Measurements from ENCODE around the gene CLK2. TPM values are rescaled to one million over a fixed set of nuclear protein-coding genes. Genes with fewer than 3 reads are reported as not detected.

Gene CLK2
- total and polyA plus RNA-seq, 2 experiments from 2014 or later = 27.2 to 54.6 TPM

DNA sequence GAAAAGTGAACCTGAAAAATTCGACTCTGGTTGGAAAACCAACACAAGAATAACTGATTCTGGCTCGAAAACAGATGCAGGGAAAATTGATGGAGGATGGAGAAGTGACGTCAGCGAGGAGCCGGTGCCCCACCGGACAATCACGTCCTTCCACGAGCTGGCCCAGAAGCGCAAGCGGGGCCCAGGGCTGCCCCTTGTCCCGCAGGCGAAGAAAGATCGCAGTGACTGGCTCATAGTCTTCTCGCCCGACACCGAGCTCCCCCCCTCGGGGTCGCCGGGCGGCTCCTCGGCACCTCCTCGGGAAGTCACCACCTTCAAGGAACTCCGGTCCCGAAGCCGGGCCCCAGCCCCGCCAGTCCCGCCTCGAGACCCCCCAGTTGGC lies 49.3 kb upstream of the CLK2 start (continued):
- TF ChIP-seq STAT1 (IDR thresholded peaks at IDR 0.05; ENCODE audit: unreplicated experiment) (no peak), ZNF114 (CRISPR knock-in tag; IDR thresholded peaks at IDR 0.05) (no peak)

DNA sequence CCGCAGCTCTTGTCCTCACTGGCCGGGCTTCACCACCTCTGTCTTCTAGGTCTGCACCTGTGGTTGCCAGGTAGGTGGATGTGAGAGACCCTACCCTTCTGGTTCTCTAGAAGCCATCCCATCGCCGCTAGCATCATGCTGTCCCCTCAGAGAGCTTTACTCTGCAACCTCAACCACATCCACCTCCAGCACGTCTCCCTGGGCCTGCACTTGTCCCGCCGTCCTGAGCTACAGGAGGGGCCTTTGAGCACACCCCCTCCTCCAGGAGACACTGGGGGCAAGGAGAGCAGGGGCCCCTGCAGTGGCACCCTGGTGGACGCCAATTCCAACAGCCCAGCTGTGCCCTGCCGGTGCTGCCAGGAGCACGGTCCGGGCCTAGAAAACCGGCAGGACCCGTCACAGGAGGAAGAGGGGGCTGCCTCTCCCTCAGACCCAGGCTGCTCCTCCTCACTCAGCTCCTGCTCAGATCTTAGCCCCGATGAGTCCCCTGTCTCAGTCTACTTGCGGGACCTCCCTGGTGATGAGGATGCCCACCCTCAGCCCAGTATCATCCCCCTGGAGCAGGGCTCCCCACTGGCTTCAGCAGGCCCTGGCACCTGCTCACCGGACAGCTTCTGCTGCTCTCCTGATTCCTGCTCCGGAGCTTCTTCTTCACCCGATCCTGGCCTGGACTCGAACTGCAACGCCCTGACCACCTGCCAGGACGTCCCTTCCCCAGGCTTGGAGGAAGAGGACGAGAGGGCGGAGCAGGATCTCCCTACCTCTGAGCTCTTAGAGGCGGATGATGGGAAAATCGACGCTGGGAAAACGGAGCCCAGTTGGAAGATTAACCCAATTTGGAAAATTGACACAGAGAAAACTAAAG lies 48.6 kb upstream of the CLK2 start:
- Histone ChIP-seq H2AFZ (no peak overlapping the region; the same call in 1 of the 2 replicates), H3K4me1 (ENCODE audit: insufficient read depth) (peaks cover 28% of the 10 kb centered on the region), H3F3A (replicated peaks; ENCODE audit: low read depth) (peaks cover 54% of the 10 kb centered on the region), H3K27me3 (ENCODE audit: insufficient read depth) (peaks cover 7% of the 10 kb centered on the region), H3K4me2 (peak overlapping the region; percentile 99), H3K27ac (ENCODE audit: low read depth) (no peak overlapping the region), H3K36me3 (ENCODE audit: insufficient read depth) (peaks cover 24% of the 10 kb centered on the region), H3K9me2 (ENCODE audit: insufficient read depth) (no peaks in the 10 kb centered on the region), H3K79me2 (replicated peaks; ENCODE audit: insufficient read depth) (no peaks in the 10 kb centered on the region), H3K4me3 (peak overlapping the region; percentile 99), H4K20me1 (replicated peaks; ENCODE audit: insufficient read depth) (peaks cover 19% of the 10 kb centered on the region)
- H3K27me3 Mint-ChIP-seq (ENCODE audit: insufficient read depth, low read depth, poor library complexity) = peaks cover 24% of the 10 kb centered on the region
- H3K36me3 Mint-ChIP-seq (ENCODE audit: low read depth) = peaks cover 26% of the 10 kb centered on the region
- peaks cover 41% of the 10 kb centered on the region for H3K4me1 Mint-ChIP-seq
- H3K9me3 Mint-ChIP-seq = no peaks in the 10 kb centered on the region
- ATAC-seq (no peak), DNase-seq (ENCODE audit: low spot score) (peak; percentile 46)
- H3K4me3 Mint-ChIP-seq = peak overlapping the region; percentile 81
- no peak overlapping the region for H3K27ac Mint-ChIP-seq
- TF ChIP-seq, protein P1, sequence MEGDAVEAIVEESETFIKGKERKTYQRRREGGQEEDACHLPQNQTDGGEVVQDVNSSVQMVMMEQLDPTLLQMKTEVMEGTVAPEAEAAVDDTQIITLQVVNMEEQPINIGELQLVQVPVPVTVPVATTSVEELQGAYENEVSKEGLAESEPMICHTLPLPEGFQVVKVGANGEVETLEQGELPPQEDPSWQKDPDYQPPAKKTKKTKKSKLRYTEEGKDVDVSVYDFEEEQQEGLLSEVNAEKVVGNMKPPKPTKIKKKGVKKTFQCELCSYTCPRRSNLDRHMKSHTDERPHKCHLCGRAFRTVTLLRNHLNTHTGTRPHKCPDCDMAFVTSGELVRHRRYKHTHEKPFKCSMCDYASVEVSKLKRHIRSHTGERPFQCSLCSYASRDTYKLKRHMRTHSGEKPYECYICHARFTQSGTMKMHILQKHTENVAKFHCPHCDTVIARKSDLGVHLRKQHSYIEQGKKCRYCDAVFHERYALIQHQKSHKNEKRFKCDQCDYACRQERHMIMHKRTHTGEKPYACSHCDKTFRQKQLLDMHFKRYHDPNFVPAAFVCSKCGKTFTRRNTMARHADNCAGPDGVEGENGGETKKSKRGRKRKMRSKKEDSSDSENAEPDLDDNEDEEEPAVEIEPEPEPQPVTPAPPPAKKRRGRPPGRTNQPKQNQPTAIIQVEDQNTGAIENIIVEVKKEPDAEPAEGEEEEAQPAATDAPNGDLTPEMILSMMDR (conservative IDR thresholded peaks at IDR 0.05; ENCODE audit: low read depth in 2 of 2) = no peak
- no peak for TF ChIP-seq NANOG (IDR thresholded peaks at IDR 0.05; ENCODE audit: borderline replicate concordance)
- no peak for TF ChIP-seq ZNF331 (CRISPR knock-in tag; IDR thresholded peaks at IDR 0.05; ENCODE audit: low read depth)
- TF ChIP-seq, protein P2, sequence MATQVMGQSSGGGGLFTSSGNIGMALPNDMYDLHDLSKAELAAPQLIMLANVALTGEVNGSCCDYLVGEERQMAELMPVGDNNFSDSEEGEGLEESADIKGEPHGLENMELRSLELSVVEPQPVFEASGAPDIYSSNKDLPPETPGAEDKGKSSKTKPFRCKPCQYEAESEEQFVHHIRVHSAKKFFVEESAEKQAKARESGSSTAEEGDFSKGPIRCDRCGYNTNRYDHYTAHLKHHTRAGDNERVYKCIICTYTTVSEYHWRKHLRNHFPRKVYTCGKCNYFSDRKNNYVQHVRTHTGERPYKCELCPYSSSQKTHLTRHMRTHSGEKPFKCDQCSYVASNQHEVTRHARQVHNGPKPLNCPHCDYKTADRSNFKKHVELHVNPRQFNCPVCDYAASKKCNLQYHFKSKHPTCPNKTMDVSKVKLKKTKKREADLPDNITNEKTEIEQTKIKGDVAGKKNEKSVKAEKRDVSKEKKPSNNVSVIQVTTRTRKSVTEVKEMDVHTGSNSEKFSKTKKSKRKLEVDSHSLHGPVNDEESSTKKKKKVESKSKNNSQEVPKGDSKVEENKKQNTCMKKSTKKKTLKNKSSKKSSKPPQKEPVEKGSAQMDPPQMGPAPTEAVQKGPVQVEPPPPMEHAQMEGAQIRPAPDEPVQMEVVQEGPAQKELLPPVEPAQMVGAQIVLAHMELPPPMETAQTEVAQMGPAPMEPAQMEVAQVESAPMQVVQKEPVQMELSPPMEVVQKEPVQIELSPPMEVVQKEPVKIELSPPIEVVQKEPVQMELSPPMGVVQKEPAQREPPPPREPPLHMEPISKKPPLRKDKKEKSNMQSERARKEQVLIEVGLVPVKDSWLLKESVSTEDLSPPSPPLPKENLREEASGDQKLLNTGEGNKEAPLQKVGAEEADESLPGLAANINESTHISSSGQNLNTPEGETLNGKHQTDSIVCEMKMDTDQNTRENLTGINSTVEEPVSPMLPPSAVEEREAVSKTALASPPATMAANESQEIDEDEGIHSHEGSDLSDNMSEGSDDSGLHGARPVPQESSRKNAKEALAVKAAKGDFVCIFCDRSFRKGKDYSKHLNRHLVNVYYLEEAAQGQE (IDR thresholded peaks at IDR 0.05; ENCODE audit: unreplicated experiment) = no peak
- no peak for TF ChIP-seq EZH2phosphoT487 (IDR thresholded peaks at IDR 0.05; ENCODE audit: unreplicated experiment)
- TF ChIP-seq, protein P3, sequence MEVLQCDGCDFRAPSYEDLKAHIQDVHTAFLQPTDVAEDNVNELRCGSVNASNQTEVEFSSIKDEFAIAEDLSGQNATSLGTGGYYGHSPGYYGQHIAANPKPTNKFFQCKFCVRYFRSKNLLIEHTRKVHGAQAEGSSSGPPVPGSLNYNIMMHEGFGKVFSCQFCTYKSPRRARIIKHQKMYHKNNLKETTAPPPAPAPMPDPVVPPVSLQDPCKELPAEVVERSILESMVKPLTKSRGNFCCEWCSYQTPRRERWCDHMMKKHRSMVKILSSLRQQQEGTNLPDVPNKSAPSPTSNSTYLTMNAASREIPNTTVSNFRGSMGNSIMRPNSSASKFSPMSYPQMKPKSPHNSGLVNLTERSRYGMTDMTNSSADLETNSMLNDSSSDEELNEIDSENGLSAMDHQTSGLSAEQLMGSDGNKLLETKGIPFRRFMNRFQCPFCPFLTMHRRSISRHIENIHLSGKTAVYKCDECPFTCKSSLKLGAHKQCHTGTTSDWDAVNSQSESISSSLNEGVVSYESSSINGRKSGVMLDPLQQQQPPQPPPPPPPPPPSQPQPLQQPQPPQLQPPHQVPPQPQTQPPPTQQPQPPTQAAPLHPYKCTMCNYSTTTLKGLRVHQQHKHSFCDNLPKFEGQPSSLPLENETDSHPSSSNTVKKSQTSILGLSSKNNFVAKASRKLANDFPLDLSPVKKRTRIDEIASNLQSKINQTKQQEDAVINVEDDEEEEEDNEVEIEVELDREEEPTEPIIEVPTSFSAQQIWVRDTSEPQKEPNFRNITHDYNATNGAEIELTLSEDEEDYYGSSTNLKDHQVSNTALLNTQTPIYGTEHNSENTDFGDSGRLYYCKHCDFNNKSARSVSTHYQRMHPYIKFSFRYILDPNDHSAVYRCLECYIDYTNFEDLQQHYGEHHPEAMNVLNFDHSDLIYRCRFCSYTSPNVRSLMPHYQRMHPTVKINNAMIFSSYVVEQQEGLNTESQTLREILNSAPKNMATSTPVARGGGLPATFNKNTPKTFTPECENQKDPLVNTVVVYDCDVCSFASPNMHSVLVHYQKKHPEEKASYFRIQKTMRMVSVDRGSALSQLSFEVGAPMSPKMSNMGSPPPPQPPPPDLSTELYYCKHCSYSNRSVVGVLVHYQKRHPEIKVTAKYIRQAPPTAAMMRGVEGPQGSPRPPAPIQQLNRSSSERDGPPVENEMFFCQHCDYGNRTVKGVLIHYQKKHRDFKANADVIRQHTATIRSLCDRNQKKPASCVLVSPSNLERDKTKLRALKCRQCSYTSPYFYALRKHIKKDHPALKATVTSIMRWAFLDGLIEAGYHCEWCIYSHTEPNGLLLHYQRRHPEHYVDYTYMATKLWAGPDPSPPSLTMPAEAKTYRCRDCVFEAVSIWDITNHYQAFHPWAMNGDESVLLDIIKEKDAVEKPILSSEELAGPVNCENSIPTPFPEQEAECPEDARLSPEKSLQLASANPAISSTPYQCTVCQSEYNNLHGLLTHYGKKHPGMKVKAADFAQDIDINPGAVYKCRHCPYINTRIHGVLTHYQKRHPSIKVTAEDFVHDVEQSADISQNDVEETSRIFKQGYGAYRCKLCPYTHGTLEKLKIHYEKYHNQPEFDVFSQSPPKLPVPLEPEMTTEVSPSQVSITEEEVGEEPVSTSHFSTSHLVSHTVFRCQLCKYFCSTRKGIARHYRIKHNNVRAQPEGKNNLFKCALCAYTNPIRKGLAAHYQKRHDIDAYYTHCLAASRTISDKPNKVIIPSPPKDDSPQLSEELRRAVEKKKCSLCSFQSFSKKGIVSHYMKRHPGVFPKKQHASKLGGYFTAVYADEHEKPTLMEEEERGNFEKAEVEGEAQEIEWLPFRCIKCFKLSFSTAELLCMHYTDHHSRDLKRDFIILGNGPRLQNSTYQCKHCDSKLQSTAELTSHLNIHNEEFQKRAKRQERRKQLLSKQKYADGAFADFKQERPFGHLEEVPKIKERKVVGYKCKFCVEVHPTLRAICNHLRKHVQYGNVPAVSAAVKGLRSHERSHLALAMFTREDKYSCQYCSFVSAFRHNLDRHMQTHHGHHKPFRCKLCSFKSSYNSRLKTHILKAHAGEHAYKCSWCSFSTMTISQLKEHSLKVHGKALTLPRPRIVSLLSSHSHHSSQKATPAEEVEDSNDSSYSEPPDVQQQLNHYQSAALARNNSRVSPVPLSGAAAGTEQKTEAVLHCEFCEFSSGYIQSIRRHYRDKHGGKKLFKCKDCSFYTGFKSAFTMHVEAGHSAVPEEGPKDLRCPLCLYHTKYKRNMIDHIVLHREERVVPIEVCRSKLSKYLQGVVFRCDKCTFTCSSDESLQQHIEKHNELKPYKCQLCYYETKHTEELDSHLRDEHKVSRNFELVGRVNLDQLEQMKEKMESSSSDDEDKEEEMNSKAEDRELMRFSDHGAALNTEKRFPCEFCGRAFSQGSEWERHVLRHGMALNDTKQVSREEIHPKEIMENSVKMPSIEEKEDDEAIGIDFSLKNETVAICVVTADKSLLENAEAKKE (CRISPR knock-in tag; IDR thresholded peaks at IDR 0.05) = no peak
- TF ChIP-seq JUNB (IDR thresholded peaks at IDR 0.05; ENCODE audit: unreplicated experiment) = no peak
- TF ChIP-seq, protein P4, sequence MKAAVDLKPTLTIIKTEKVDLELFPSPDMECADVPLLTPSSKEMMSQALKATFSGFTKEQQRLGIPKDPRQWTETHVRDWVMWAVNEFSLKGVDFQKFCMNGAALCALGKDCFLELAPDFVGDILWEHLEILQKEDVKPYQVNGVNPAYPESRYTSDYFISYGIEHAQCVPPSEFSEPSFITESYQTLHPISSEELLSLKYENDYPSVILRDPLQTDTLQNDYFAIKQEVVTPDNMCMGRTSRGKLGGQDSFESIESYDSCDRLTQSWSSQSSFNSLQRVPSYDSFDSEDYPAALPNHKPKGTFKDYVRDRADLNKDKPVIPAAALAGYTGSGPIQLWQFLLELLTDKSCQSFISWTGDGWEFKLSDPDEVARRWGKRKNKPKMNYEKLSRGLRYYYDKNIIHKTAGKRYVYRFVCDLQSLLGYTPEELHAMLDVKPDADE (IDR thresholded peaks at IDR 0.05) = no peak
- no peak for TF ChIP-seq EZH2 (IDR thresholded peaks at IDR 0.05; ENCODE audit: low read depth, unreplicated experiment)
- no peak for TF ChIP-seq STAT1 (IDR thresholded peaks at IDR 0.05; ENCODE audit: unreplicated experiment)
